Loucy (cell line): ENCODE results near the gene SEC24B.
"Not testable (repeated sequence)": the region's sequence is repeated elsewhere in the genome, so short reads cannot be mapped to it uniquely, and the experiment has no call there.

Source experiments
- H2AFZ ChIP-seq: fragments of 200-600 bp; sonication (generic); 2 replicates; pipeline ENCODE4 v1.6.0; 2016; ENCODE audit warnings: antibody characterized with exemption, mild to moderate bottlenecking, low read length, moderate library complexity
- H3F3A ChIP-seq: fragments of 200-600 bp; 2 replicates; pipeline ENCODE4 v1.6.0; 2016; ENCODE audit warnings: antibody characterized with exemption, low read depth, mild to moderate bottlenecking
- H3K27me3 ChIP-seq: fragments of 200-600 bp; sonication (generic); 2 replicates; pipeline ENCODE4 v1.6.1; 2014; ENCODE audit warnings: low read length, mild to moderate bottlenecking; ENCODE audit not compliant: insufficient read depth, poor library complexity, severe bottlenecking
- H3K36me3 ChIP-seq: fragments of 200-600 bp; sonication (generic); 2 replicates; pipeline ENCODE4 v1.6.1; 2016; ENCODE audit warnings: low read length; ENCODE audit not compliant: insufficient read depth
- H3K4me1 ChIP-seq: fragments of 200-600 bp; sonication (generic); 2 replicates; pipeline ENCODE4 v1.5.1; 2014; ENCODE audit warnings: low read length, mild to moderate bottlenecking; ENCODE audit not compliant: insufficient read depth, poor library complexity, severe bottlenecking
- H3K4me2 ChIP-seq: fragments of 200-600 bp; sonication (generic); 2 replicates; pipeline ENCODE4 v1.6.0; 2014; ENCODE audit warnings: antibody characterized with exemption, low read length, low read depth, mild to moderate bottlenecking; ENCODE audit not compliant: poor library complexity, severe bottlenecking
- H3K4me3 ChIP-seq: fragments of 200-600 bp; sonication (generic); 2 replicates; pipeline ENCODE4 v1.5.1; 2014; ENCODE audit warnings: low read length, mild to moderate bottlenecking, mixed read lengths; ENCODE audit not compliant: poor library complexity, severe bottlenecking
- H3K79me2 ChIP-seq: fragments of 200-600 bp; sonication (generic); 2 replicates; pipeline ENCODE4 v1.6.1; 2014; ENCODE audit warnings: low read length; ENCODE audit not compliant: insufficient read depth
- H3K9ac ChIP-seq: fragments of 200-600 bp; sonication (generic); 2 replicates; pipeline ENCODE4 v1.6.0; 2014; ENCODE audit warnings: mild to moderate bottlenecking, low read depth, low read length, moderate library complexity; ENCODE audit not compliant: poor library complexity, severe bottlenecking
- H3K9me2 ChIP-seq: fragments of 200-600 bp; sonication (generic); replicated peaks from 2 replicates; pipeline ENCODE4 v1.6.1; 2016; ENCODE audit warnings: low read depth, low read length, mixed read lengths
- H3K9me3 ChIP-seq: fragments of 200-600 bp; sonication (generic); 2 replicates; pipeline ENCODE4 v1.6.1; 2014; ENCODE audit warnings: mild to moderate bottlenecking, antibody characterized with exemption, low read length, low read depth; ENCODE audit not compliant: insufficient read depth
- H4K20me1 ChIP-seq: fragments of 200-600 bp; sonication (generic); 2 replicates; pipeline ENCODE4 v1.6.0; 2014; ENCODE audit warnings: antibody characterized with exemption, low read length, mild to moderate bottlenecking; ENCODE audit not compliant: insufficient read depth, poor library complexity, severe bottlenecking
- CTCF ChIP-seq: fragments of 200-600 bp; sonication (generic); conservative IDR thresholded peaks from 2 replicates; pipeline ENCODE4 v1.5.1; 2014; ENCODE audit warnings: mild to moderate bottlenecking, antibody characterized with exemption, low read length
- EZH2phosphoT487 ChIP-seq: fragments of 200-600 bp; IDR thresholded peaks from 2 replicates; pipeline ENCODE4 v1.6.1; 2018; ENCODE audit warnings: antibody characterized with exemption, mild to moderate bottlenecking, moderate library complexity, borderline replicate concordance

SEC24B gene

GRCh38 chr4:109576462-109576861 is 142.8 kb downstream of the SEC24B start:
- no peak overlapping the region for H3K4me3 ChIP-seq
- H3K27me3 ChIP-seq: no peaks in the 10 kb centered on the region
- no peaks in the 10 kb centered on the region for H3F3A ChIP-seq
- peaks cover 9% of the 10 kb centered on the region for H3K4me1 ChIP-seq
- no peak overlapping the region for H2AFZ ChIP-seq
- H3K9ac ChIP-seq: no peak overlapping the region
- TF ChIP-seq EZH2phosphoT487 (no peak), CTCF (no peak)
- no peaks in the 10 kb centered on the region for H3K9me3 ChIP-seq
- H3K4me2 ChIP-seq: peak overlapping the region; percentile 19
- no peaks in the 10 kb centered on the region for H3K36me3 ChIP-seq
- H3K79me2 ChIP-seq: no peaks in the 10 kb centered on the region
- H4K20me1 ChIP-seq: no peaks in the 10 kb centered on the region
- no peaks in the 10 kb centered on the region for H3K9me2 ChIP-seq

GRCh38 chr4:109578846-109579245 is 145.2 kb downstream of the SEC24B start:
- TF ChIP-seq EZH2phosphoT487 (no peak), CTCF (no peak)

GRCh38 chr4:109579997-109580396 is 146.4 kb downstream of the SEC24B start:
- not testable (repeated sequence) for H3K9me2 ChIP-seq, H3K9ac ChIP-seq, H3K4me1 ChIP-seq, H3K4me3 ChIP-seq, H3K36me3 ChIP-seq, H2AFZ ChIP-seq, H3F3A ChIP-seq, H3K4me2 ChIP-seq, H3K9me3 ChIP-seq, H3K79me2 ChIP-seq, H4K20me1 ChIP-seq, H3K27me3 ChIP-seq

More at GRCh38 chr4:109578846-109579245, 145.2 kb downstream of the SEC24B start:
- no peak overlapping the region for H3K4me3 ChIP-seq
- H2AFZ ChIP-seq: no peak overlapping the region
- H3K4me1 ChIP-seq: peaks cover 9% of the 10 kb centered on the region
- H3K27me3 ChIP-seq: no peaks in the 10 kb centered on the region
- no peaks in the 10 kb centered on the region for H4K20me1 ChIP-seq
- H3K4me2 ChIP-seq: no peak overlapping the region
- H3K9me2 ChIP-seq: no peaks in the 10 kb centered on the region
- no peaks in the 10 kb centered on the region for H3K9me3 ChIP-seq
- H3K79me2 ChIP-seq: no peaks in the 10 kb centered on the region
- H3K9ac ChIP-seq: no peak overlapping the region
- no peaks in the 10 kb centered on the region for H3K36me3 ChIP-seq
- H3F3A ChIP-seq: no peaks in the 10 kb centered on the region

DNA sequence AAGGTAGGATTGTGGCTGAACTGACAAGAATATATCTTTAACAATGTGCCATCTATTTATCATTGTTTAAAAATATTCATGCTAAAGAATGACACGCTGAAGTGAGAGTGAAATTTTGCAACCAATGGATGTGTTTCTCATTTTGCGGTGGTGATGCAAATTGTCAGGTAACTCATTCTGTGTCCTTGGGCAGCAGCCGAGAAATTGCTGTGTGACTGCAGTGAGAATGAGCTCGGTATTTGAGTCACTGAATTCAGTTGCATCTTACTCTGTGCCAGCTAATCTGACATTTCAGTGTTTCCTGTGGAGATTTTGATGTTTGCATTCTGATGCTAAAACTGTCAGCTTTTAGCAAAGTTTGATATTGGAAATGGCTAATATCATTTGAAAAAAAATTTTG is 154.6 kb downstream of the SEC24B start:
- peak overlapping the region; percentile 12 for H3K4me2 ChIP-seq
- no peaks in the 10 kb centered on the region for H3F3A ChIP-seq
- H3K27me3 ChIP-seq: no peaks in the 10 kb centered on the region
- no peak overlapping the region for H3K9ac ChIP-seq
- H4K20me1 ChIP-seq: no peaks in the 10 kb centered on the region
- no peak for TF ChIP-seq EZH2phosphoT487
- no peak for TF ChIP-seq CTCF
- no peaks in the 10 kb centered on the region for H3K9me2 ChIP-seq
- H3K9me3 ChIP-seq: no peaks in the 10 kb centered on the region
- H3K79me2 ChIP-seq: no peaks in the 10 kb centered on the region
- no peak overlapping the region for H3K4me3 ChIP-seq
- H3K36me3 ChIP-seq: no peaks in the 10 kb centered on the region
- H3K4me1 ChIP-seq: peaks cover 11% of the 10 kb centered on the region
- no peak overlapping the region for H2AFZ ChIP-seq
